AML-193 (cell line): Measurements from ENCODE around the gene TCEA3.

Experiments
- DNase-seq, 2 experiments: peaks; one replicate each; lab custom pipeline; 2025; lab: John Stamatoyannopoulos, UW

The TCEA3 gene

DNA sequence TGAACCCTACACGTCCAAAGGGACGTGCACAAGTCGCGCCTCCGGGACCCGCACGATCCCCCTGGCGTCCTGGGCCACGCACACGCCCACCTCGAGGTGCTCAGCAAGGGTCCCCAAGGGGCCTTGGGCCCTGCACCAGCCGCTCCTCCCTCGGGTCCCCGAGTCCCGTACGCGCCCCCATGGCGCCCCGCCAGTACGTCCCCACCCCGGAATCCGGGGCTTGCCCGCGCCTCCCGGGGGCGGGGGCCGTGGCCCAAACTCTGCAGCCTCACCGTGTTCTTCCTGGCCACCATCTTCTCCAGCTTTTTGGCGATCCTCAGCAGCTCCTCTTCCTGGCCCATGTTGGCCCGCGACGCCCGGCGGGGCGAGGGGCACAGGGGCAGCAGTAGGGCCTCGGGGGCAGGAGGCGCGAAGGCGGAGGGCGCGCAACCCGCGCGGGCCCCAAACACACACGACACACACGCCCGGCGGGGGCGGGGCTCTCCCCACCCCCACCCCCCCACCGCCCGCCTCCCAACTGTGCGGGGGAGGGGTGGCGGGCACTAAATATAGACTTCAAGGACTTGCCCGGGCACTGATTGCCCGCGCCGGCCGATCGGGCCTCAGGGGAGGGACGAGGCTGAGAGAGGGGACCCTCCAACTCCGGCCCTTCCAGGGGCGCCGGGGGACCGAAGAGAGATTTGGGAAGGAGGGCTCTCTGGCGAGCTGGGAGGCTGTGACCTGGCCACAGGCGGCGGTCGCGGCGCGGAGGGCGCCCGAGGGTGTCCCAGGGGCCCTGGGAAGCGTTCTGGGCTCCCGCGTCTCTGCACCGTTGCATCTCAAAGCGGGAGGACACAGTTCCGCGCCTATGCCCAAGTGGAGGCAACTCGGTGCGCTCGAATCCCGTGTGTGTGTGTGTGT lies at the start of gene TCEA3:
Gene TCEA3, minus strand, starts transcription at position 456 of the 900 bp plus-strand sequence. Its CDS starts 115 bp downstream, at position 341.
- DNase-seq, result no peak

DNA sequence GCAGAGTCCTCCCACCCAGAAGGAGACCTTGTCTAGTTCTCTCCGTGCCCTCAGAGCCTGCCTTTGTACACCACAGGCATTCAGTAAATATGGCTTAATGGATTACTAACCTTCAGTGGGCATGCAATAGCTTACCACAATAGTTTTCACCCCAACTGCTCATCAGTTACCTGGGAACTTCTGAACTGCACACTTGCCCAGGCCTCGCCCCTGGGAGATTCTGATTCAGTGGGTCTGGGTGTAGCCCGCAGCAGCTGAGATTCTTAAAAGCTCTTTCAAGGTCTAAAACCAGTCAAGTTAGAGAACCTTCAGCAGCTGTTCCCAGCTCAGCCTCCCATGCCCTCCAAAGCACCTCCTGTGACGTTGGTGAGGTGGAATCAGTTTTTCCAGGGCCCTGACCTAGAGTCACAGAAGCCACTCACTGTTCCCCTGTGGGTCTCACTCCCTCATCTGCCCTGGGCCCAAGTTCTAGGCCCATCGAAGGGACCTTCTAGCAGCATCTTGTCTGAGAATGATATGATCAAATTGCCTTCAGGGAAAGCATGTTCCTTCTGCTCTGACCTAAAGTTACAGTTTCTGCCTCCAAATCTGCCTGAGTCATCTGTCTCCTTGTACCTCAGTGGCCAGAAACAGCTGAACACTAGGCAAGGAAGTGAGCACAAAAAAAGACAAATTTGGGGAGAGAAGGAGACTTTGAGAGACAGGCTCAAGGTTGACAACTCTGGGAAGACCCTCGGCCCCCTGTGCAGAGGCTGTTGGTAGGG lies 48.7 kb upstream of the TCEA3 start:
- DNase-seq, result no peak

DNA sequence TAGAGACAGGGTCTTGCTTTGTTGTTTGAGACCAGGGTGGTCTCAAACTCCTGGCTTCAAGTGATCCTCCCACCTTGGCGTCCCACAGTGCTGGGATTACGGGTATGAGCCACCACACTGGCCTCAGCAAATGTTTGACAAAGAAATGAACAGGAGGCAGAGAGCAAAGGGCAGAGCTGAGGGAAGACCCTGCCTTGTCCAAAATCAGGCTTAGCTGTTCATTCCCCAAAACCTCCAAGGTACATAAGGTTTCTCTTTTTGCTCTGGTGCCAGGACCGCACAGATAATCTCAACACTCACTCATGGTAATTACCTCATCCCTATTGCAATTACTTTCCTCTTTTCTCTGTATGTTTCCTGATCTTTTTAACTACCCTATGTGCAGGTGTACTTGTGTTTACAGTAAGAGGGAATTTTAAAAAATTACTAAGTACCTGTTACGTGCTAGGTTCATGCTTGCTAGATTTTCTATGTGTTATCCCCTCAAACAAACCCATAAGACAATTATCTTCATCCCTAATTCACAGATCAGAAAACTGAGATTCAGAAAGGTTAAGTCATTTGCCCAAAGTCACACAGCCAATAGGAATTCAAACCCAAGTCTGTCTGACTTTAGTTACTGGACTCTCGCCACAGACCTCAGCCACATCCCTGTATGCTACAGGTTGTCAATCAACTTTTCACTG lies 47.9 kb upstream of the TCEA3 start:
- DNase-seq, result no peak

DNA sequence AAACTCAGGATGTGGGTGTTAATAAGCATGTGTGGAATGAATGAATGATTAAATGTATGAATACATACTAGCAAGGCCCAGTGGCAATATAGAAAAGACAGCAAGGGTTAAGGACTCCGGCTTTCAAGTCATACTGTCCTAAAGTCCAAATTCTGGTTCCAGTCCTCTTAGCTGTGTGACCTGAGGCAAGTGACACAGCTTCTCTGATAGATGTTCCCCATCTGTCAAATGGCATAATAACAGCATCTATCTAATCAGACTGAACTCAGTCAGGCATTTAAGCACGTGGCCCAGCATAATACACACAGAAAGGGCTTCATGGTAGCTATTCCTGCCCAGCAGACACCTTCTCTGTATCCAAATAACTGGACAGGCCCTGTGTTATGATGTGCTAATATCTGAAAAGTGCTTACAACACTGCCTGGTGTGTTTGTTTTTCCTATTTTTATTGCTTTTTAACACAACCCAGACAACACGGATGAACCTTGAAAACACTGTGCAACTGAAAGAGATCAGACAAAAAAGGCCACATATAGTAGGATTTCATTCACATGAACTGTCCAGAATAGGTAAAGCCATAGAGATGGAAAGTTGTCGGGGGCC lies 47.0 kb upstream of the TCEA3 start:
- DNase-seq, result no peak

DNA sequence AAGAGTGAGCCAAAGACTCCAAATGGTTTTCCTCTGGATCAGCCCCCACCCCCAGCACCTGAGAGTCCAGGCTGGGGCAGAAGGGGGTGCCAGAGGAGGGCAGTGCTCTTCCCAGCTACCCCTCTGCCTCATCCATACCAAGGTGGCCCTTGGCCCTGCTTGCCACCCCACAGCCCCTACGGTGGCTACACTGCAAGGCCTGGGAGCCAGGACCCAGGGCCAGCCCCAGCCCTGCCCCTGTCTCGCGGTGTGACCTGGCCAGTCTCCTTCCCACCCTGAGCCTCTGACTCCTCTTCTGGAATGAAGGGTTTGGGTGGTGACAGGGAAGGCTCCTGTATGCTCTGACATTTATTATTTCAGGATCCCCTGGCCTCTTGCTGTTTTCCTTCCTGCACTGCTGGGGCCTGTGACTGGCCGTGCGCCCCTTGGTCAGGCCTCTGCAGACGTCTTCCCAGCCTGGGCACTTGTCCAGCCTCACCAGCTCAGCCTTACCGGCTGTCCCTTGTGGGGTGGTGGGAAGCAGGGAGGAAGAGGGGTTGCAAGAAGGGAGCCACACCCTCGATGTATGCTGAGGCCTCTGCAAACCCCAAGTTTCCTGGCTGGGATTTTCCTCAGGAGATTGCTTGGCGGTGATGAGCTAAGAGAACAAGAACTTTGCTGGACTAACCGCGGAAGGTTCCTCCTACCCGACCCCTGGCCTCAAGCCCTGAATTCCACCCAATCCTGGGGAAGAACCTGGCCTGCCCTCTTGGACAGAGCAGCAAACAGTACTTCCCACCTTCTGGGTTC lies 45.9 kb upstream of the TCEA3 start:
- no peak for DNase-seq

DNA sequence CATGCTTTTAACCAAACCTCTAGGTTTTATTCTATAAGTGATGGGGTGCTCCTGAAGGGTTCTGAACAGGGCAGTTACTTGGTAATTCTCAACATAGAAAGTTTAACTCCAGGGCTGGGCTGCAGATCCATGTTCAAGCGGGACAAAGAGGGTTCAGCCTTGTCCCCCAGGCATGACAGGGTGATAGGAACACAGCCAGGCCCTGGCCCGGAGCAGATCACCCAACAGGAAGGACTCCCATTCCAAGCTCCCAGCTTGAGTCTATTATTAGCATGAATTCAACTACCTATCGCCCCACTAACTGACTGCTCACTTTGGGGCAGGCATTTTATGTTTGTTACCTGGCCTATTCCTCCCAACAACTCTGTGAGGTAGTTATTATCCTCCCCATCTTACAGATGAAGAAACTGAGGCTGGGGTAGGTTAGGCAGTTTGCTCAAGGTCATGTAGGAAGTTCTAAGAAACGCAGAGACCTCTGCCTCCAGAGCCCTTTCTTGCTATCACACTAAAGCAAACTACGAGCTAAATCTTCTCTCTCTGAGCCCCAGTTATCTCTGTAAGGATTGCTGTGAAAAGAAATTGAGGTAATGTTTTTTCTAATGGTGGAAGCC lies 44.9 kb upstream of the TCEA3 start:
- DNase-seq, result no peak

DNA sequence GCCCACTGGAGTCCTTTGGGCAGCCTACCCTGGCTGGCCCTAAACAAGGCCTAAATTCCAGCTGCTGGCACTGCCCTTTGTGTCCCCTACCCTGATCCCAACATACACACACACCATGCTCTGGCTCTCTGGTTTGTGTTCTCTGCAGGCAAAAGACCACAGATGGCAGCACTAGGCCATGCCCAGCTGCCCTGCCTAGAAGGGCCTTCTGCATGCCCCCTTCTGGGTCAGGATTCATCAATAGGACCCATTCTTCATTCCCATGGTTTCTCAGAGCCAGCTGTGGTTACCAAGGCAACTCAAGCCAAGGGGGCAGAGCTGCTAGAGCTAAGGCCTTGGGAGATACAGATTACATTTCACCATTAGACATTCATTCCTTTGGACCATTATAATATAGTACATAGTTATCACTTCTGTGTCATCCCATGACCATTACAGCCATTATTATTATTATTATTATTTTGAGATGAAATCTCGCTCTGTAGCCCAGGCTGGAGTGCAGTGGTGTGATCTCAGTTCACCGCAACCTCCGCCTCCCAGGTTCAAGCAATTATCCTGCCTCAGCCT lies 42.0 kb upstream of the TCEA3 start:
- no peak for DNase-seq

DNA sequence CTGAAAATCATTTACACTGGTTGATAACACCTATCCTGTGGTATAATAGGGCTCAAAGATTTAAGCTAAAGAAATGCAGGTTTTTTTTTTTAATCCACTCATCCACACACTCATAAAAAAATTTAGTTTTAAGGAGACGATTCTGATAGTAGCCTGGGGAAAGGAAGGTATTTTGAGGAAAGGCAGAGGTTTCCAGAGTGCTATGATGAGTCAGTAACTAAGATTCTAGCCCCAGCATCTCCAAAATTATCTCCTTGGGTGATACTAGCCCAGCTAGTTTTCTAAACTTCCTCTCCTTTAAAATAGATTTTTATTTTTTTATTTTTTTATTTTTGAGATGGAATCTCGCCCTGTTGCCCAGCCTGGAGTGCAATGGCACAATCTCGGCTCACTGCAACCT lies 38.7 kb upstream of the TCEA3 start:
- DNase-seq, result no peak

DNA sequence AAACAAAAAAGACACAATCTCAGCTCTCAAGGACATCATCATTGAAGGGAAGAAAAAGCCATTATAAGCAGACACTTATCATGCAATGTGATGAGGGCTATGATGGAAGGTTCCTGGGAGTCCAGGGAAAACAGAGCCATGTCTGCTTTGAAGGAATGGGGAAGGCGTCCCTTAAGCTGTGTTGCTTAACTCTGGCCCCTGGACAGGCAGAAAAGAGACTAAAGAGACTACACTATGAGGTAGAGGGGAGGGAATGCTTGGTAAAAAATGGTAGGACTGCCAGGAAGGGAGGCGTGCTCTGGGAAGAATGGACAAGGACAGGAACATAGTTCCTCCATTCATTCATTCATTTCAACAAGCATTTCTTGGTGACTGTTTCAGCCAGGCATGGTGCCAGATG lies 38.2 kb upstream of the TCEA3 start:
- no peak for DNase-seq

DNA sequence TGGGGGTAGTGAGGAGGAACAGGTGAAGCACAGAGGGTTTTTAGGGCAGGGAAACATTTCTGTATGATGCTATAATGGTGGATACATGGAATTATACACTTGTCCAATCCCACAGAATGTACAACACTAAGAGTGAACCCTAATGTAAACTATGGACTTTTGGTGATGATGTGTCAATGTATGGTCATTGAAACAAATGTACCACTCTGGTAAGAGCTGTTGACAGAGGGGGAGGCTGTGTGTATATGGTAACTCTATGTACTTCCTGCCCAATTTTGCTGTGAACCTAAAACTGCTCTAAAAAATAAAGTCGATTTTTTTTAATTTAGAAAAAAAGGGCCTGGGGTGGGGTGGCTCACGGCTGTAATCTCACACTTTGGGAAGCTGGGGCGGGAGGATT lies 36.5 kb upstream of the TCEA3 start:
- no peak for DNase-seq

DNA sequence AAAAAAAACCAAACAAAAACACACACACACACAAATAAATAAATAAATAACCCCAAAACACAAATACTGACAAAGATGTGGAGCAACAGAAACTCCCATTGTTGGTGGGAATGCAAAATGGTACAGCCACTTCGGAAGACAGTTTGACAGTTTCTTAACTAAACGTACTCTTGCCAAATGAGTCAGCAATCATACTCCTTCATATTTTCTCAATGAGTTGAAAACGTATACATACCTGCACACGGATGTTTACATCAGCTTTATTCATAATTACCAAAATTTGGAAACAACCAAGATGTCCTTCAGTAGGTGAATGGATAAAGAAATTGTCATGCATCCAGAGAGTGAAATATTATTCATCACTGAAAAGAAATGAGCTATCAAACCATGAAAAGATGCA lies 36.0 kb upstream of the TCEA3 start:
- no peak for DNase-seq

DNA sequence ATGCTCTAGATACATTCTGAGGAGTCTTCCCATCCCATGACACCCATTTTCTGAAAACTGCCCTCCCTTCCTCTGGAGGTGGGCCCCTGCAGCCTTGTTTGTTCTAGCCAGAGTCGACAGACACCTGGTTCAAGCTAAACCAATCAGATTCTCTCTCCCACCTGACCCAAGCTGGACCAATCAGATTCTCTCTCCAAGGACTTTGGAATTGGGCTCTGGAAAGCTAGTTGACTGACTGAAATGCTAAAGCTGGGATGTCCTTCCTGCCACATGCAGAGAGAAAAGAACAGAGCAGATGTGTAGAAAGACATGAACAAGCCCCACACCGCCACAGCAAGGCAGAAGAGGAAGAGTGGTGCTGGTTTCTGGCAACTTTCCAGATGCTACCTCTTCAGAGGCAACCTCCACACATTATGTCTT lies 34.8 kb upstream of the TCEA3 start:
- no peak for DNase-seq

DNA sequence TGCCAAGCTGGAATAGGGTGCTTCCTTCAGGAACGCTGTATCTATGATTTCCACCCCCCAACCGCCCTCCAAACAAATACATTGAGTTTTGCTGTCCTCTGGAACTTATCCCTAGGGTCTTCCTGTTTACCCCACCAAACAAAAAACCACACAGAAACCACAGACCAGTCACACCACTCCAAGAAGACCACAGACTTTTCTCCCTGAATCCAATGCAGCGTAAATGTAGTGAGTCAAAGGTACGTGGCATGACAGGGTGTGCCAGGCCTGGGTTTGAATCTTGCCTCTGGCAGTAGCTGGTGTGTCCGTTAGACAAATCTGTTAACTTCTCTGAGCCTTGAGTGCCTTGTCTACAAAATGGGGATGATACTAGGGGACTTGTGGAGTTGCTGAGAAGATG lies 31.7 kb upstream of the TCEA3 start:
- DNase-seq, result no peak

DNA sequence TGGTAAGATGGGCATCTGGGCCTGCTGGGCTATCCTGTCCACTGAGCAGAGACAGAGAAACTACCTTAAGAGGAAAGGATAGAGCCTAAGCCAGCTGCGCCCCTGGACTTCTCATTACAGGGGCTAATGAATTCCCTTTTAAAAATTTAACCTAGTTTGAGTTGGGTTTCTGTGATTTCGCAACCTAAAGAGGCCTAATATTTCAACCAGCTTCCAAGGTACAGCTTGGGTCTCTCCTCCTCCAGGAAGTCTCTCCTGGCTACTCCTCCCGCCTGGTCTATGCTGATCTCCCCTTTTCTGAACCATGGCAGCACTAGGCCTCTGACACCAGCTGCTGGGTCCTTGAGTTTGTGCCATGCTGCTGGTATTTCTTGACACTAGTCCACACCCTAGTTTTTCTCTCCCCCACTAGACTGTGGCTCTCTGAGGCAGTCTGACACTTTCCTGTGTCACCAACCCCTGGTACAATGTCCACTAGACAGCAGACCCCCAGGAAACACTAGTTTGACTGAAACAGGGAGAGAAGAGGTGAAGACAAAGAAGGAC lies 29.0 kb upstream of the TCEA3 start:
- no peak for DNase-seq

DNA sequence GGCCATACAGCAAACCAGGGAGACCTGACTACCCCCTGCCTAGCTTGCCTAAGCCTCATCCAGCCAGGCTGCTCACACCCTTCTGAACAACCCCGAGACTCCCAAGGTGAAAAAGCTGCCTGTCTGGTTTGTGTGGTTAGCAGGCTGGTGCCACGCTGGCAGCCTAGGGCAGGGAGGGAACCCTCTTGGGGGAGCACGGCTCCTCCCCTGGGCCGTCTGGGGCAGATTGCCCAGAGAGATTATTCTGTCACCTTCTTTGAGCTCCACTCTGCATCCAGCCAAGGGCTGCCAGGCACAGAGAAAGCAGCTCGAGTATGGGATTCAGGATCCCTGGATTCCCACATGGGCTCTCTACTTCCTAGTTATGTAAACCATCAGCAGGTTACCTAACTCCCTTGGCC lies 27.5 kb upstream of the TCEA3 start:
- DNase-seq, result no peak

DNA sequence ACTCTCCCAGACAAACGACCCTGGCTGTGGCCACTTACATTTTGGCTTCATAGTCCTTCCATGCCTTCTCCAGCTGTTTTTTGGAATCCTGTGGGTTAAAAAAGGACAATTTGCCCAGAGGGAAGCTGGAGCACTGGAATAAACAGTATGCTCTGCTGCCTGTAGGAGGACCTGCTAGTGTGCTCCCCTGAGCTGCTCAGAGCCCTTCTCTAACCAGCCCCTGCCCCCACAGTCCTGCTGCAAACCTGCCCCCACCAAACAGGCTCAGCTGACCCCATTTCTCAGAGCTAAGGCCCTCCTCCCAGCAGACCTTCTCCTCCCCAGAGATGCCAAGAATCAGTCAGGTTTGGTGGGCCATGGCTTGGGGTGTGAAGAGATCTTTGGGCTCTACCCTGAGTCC lies 26.9 kb upstream of the TCEA3 start:
- no peak for DNase-seq

DNA sequence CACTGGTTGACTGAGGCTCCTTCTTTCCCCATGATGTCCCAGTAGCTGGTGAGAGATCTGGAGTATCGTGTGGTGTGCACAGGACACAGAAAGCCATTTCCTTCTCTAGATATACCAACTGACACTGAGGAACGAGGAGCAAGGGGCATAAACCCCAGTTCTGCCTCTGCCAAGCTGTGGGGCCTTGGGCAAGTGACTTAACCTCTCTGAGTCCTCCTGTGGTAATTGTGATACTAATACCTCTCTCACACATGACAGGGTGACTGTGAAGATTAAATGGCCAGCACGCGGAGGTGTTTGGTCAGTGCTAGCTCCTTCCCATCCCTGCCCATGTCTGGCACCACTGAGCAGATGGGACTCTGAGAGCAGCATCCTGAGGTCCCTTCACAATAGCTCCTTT lies 26.3 kb upstream of the TCEA3 start:
- no peak for DNase-seq

DNA sequence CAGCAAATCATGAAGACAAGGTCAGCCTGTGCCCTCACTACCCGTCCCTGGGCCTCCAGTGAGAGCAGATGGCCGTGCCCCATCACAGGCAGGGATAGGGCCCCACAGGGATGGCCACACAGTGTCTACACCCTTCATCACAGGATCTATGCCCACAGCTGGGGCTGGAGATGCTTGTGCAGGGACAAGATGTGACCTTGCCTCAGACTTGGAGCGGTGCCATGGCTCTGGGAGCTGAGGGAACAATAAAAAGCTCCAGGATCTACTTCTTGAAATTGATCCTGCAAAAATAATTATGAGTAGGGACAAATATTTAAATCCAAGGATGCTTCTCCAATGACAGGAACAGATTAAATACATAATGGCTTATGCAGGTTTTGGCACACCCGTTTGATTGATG lies 25.4 kb upstream of the TCEA3 start:
- DNase-seq, result no peak

DNA sequence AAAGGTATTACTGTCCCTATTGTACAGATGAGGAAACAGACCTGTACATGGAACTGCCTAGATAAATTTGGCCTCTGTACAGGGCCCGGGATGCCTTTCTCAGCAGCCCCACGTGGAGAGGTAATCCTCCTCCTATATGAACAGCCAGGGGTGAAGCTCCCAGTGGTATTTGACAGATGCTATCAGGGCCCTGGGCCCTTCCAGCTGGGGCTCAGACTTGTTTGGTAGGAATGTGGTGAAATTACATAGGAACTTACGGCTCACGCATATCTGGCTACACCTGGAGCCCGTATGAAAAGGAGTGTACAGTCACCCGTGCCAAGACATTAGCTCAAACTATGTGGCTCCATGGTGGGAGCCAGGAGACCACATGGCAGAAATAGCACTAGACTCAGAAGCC lies 24.8 kb upstream of the TCEA3 start:
- DNase-seq, result no peak

DNA sequence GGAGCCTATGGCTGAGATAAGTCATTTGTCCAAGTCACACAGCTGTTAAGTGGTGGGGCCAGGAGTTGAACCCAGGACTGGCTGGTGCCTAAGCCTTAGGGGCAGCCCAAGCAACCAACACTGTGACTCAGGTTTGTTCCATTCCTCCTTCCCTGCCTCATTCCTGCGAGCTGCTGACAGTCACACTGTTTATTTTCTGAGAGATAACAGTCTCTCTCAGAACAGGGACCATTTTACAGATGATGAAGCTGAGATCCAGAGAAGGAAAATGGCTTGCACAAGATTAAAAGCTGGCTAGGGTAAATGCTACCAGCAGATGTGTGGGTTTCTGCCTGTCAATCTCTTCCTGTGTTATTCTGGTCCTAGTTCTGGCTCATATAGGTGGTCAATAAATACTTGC lies 24.3 kb upstream of the TCEA3 start:
- DNase-seq, result no peak
